Measurements from ENCODE around the gene UBE2H.

- TF ChIP-seq CTCF (conservative IDR thresholded peaks at IDR 0.05; ENCODE audit: low read depth, low read length) (peak; percentile 90), EZH2 (IDR thresholded peaks at IDR 0.05; ENCODE audit: borderline replicate concordance, low read depth, low read length, poor library complexity, severe bottlenecking) (no peak)
Observed at GRCh38 chr7:129829737-129830631, 122.8 kb downstream of the UBE2H start.

Measured in A673 (cell line).